ENCODE data around the gene TMEM109.

DNA sequence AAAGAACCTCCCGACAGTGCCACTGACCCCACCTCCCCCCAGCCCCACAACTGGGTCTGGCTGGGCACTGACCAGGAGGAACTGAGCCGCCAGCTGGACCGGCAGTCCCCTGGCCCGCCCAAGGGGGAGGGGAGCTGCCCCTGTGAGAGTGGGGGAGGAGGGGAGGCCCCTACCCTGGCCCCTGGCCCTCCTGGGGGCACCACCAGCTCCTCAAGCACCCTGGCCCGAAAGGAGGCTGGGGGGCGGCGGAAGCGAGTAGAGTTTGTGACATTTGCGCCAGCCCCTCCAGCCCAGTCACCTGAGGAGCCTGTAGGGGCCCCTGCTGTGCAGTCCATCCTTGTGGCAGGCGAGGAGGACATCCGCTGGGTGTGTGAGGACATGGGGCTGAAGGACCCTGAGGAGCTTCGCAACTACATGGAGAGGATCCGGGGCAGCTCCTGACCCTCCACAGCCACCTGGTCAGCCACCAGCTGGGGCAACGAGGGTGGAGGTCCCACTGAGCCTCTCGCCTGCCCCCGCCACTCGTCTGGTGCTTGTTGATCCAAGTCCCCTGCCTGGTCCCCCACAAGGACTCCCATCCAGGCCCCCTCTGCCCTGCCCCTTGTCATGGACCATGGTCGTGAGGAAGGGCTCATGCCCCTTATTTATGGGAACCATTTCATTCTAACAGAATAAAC lies 22.6 kb downstream of the TMEM109 start:
- TF ChIP-seq POLR2A (IDR thresholded peaks at IDR 0.05) (no peak), POLR2AphosphoS5 (IDR thresholded peaks at IDR 0.05) (no peak)
- TF ChIP-seq, protein P1, sequence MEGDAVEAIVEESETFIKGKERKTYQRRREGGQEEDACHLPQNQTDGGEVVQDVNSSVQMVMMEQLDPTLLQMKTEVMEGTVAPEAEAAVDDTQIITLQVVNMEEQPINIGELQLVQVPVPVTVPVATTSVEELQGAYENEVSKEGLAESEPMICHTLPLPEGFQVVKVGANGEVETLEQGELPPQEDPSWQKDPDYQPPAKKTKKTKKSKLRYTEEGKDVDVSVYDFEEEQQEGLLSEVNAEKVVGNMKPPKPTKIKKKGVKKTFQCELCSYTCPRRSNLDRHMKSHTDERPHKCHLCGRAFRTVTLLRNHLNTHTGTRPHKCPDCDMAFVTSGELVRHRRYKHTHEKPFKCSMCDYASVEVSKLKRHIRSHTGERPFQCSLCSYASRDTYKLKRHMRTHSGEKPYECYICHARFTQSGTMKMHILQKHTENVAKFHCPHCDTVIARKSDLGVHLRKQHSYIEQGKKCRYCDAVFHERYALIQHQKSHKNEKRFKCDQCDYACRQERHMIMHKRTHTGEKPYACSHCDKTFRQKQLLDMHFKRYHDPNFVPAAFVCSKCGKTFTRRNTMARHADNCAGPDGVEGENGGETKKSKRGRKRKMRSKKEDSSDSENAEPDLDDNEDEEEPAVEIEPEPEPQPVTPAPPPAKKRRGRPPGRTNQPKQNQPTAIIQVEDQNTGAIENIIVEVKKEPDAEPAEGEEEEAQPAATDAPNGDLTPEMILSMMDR (IDR thresholded peaks at IDR 0.05), result no peak
